ENCODE measurements around the gene ARX.

The ARX gene

GRCh38 chrX:25015486-25016360, at the start of gene ARX:
TSS of gene ARX (minus strand) at chrX:25015965. CDS start at chrX:25015737, 228 bp downstream.
- peak within 1 kb of the TSS; percentile 4 for H3K4me3 ChIP-seq (ENCODE audit: low read length)
- peak; percentile 43 for DNase-seq (ENCODE audit: low read depth)
- TF ChIP-seq, protein P1, sequence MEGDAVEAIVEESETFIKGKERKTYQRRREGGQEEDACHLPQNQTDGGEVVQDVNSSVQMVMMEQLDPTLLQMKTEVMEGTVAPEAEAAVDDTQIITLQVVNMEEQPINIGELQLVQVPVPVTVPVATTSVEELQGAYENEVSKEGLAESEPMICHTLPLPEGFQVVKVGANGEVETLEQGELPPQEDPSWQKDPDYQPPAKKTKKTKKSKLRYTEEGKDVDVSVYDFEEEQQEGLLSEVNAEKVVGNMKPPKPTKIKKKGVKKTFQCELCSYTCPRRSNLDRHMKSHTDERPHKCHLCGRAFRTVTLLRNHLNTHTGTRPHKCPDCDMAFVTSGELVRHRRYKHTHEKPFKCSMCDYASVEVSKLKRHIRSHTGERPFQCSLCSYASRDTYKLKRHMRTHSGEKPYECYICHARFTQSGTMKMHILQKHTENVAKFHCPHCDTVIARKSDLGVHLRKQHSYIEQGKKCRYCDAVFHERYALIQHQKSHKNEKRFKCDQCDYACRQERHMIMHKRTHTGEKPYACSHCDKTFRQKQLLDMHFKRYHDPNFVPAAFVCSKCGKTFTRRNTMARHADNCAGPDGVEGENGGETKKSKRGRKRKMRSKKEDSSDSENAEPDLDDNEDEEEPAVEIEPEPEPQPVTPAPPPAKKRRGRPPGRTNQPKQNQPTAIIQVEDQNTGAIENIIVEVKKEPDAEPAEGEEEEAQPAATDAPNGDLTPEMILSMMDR (conservative IDR thresholded peaks at IDR 0.05; ENCODE audit: low read depth, low read length): no peak

DNA sequence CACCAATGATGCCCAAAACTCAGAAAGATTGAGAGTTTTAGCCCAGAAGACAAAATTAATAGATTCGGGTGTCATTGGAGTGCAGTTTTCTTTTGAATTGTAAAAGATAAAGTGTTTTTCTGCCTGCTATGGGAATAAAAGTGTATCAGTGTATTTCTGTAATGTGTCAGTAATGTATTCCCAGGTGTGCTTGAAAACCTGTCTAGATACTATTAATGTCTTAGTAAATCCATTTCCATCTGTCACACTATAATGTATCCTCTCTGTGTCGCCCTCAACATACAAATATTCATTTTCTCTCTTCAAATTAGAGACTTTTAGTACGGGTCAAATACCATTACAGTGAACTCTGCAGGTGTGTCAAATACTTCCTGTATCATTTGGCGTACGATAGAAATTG, 43.5 kb upstream of the ARX start:
- no peak for DNase-seq (ENCODE audit: low read depth)
- TF ChIP-seq, protein P1 (conservative IDR thresholded peaks at IDR 0.05; ENCODE audit: low read depth, low read length): no peak
- no peak overlapping the region for H3K4me3 ChIP-seq (ENCODE audit: low read length)

DNA sequence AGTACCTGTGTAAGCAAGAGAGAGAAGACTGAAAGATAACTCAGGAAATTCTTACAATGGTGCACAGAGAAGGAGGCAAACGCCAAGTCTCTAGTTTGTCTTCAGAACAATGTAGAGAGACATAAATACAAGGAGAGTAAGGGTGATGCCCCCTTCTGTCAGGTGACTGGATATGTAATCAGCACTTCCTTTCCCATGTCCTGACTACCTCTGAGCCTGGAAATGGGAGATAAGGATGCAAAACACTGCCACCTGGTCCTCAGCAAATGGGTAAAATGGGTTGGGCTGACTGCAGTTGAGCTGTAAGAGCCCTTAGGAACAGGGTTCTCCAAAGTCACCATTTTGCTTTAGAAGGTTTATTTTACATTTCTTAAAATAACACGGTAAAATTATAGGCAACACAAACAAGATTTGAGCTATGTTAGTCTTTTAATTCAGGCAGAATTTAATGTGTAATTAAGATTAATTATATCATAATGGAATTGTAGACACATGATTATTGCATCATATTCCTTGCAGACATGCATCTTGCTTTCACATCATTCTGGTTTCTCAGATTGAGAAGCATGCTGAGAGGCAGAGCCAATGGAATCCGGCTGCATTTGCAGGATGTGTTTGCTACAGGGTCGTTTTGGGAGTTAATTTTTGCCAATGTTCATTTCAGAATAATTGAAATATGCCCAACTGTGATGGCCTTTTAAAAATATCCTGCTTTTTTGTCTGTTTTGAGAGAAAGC, 37.2 kb upstream of the ARX start:
- no peak overlapping the region for H3K4me3 ChIP-seq (ENCODE audit: low read length)
- TF ChIP-seq, protein P1 (conservative IDR thresholded peaks at IDR 0.05; ENCODE audit: low read depth, low read length): no peak
- no peak for DNase-seq (ENCODE audit: low read depth)

DNA sequence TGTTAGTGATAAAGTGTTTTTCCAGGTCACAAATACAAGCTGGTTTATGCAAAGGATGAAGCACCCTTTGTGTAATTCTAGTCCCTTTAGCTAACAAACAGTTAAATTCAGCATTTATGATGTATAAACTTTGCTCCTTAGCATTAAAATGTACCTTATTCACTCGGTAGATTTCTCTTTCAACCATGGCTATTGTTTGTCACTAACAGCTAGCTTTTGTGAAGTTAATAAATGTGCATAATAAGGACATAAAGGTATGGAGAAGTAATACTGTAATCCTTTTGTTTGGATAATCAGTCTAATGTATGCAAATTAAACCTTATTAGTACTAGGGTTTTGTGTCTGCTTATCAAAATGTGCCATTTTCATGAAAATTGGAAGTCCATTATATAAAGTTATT, 34.2 kb upstream of the ARX start:
- no peak overlapping the region for H3K4me3 ChIP-seq (ENCODE audit: low read length)
- DNase-seq (ENCODE audit: low read depth): no peak
- TF ChIP-seq, protein P1 (conservative IDR thresholded peaks at IDR 0.05; ENCODE audit: low read depth, low read length): no peak

GRCh38 chrX:25049357-25049756, 33.6 kb upstream of the ARX start:
- no peak overlapping the region for H3K4me3 ChIP-seq (ENCODE audit: low read length)
- peak; percentile 57 for DNase-seq (ENCODE audit: low read depth)
- TF ChIP-seq, protein P1 (conservative IDR thresholded peaks at IDR 0.05; ENCODE audit: low read depth, low read length): no peak

GRCh38 chrX:25048178-25048577, 32.4 kb upstream of the ARX start:
- TF ChIP-seq, protein P1 (conservative IDR thresholded peaks at IDR 0.05; ENCODE audit: low read depth, low read length): no peak
- no peak overlapping the region for H3K4me3 ChIP-seq (ENCODE audit: low read length)
- DNase-seq (ENCODE audit: low read depth): no peak
